Type B pancreatic cell (in vitro differentiated cells): ENCODE data around the gene CYP39A1. TPM values are rescaled to one million over a fixed set of nuclear protein-coding genes. Genes with fewer than 3 reads are reported as not detected.

Experiments
- DNase-seq: peaks from one replicate; pipeline ENCODE4 v3.0.0; 2021; ENCODE audit warnings: mixed read lengths; ENCODE audit not compliant: unreplicated experiment; ENCODE audit errors: extremely low spot score
- H3K27ac Mint-ChIP-seq: 2 replicates; pipeline ENCODE4 v1.8.0; 2021; ENCODE audit warnings: mild to moderate bottlenecking, mixed read lengths
- H3K27me3 Mint-ChIP-seq: 2 replicates; pipeline ENCODE4 v1.8.0; 2021; ENCODE audit warnings: mixed read lengths
- H3K36me3 Mint-ChIP-seq: 2 replicates; pipeline ENCODE4 v1.8.0; 2021; ENCODE audit warnings: mixed read lengths
- H3K4me1 Mint-ChIP-seq: one replicate; pipeline ENCODE4 v1.8.0; 2021; ENCODE audit warnings: mixed read lengths; ENCODE audit not compliant: unreplicated experiment
- H3K4me3 Mint-ChIP-seq: 2 replicates; pipeline ENCODE4 v1.8.0; 2021; ENCODE audit warnings: mild to moderate bottlenecking, mixed read lengths
- H3K9me3 Mint-ChIP-seq: 2 replicates; pipeline ENCODE4 v1.8.0; 2021; ENCODE audit warnings: mixed read lengths
- total RNA-seq: library from RNA; stranded (reverse); gene quantifications from 2 replicates; pipeline ENCODE4 v1.2.1, GENCODE V29; 2021; ENCODE audit warnings: low replicate concordance
- TF ChIP-seq, protein P1 (sequence below): fragments of 200-600 bp; sonication (generic); conservative IDR thresholded peaks from 2 replicates; pipeline ENCODE4 v1.5.0; 2021; ENCODE audit warnings: antibody characterized with exemption, mild to moderate bottlenecking

CYP39A1 gene
- total RNA-seq, 1 donor from 2014 or later: 6.7 TPM

- Mint-ChIP-seq H3K4me3 (no peak overlapping the region), H3K4me1 (peaks cover 7% of the 10 kb centered on the region), H3K9me3 (no peaks in the 10 kb centered on the region), H3K27ac (no peak overlapping the region), H3K27me3 (no peaks in the 10 kb centered on the region), H3K36me3 (peaks cover 14% of the 10 kb centered on the region)
- no peak for DNase-seq
- TF ChIP-seq, protein P1, sequence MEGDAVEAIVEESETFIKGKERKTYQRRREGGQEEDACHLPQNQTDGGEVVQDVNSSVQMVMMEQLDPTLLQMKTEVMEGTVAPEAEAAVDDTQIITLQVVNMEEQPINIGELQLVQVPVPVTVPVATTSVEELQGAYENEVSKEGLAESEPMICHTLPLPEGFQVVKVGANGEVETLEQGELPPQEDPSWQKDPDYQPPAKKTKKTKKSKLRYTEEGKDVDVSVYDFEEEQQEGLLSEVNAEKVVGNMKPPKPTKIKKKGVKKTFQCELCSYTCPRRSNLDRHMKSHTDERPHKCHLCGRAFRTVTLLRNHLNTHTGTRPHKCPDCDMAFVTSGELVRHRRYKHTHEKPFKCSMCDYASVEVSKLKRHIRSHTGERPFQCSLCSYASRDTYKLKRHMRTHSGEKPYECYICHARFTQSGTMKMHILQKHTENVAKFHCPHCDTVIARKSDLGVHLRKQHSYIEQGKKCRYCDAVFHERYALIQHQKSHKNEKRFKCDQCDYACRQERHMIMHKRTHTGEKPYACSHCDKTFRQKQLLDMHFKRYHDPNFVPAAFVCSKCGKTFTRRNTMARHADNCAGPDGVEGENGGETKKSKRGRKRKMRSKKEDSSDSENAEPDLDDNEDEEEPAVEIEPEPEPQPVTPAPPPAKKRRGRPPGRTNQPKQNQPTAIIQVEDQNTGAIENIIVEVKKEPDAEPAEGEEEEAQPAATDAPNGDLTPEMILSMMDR: no peak
Measured at GRCh38 chr6:46637145-46637544, 15.5 kb downstream of the CYP39A1 start.

DNA sequence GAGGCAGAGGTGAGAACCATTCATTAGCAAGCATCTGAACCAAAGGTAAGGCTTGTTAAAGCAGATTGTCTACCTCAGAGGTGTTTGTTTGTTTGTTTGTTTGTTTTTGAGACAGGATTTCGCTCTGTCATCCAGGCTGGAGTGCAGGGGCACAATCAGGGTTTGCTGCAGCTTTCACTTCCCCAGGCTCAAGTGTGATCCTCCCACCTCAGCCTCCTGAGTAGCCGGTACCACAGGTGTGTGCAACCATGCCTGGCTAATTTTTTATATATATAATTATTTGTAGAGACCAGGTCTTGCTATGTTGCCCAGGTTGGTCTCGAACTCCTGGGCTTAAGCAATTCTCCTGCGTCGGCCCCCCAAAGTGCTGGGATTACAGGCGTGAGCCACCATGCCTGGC, 17.2 kb downstream of the CYP39A1 start:
- no peak for DNase-seq
- Mint-ChIP-seq H3K36me3 (peaks cover 14% of the 10 kb centered on the region), H3K4me1 (peaks cover 7% of the 10 kb centered on the region), H3K27me3 (no peaks in the 10 kb centered on the region), H3K4me3 (no peak overlapping the region), H3K27ac (no peak overlapping the region), H3K9me3 (no peaks in the 10 kb centered on the region)
- TF ChIP-seq, protein P1: no peak

- no peak for DNase-seq
- Mint-ChIP-seq H3K9me3 (no peaks in the 10 kb centered on the region), H3K4me1 (no peaks in the 10 kb centered on the region), H3K36me3 (peaks cover 18% of the 10 kb centered on the region), H3K27me3 (no peaks in the 10 kb centered on the region), H3K27ac (no peak overlapping the region), H3K4me3 (no peak overlapping the region)
- TF ChIP-seq, protein P1: no peak
Measured at GRCh38 chr6:46632053-46632452, 20.6 kb downstream of the CYP39A1 start.

- DNase-seq: no peak
- H3K4me3 Mint-ChIP-seq: no peak overlapping the region
- peaks cover 15% of the 10 kb centered on the region for H3K36me3 Mint-ChIP-seq
- no peak overlapping the region for H3K27ac Mint-ChIP-seq
- no peaks in the 10 kb centered on the region for H3K9me3 Mint-ChIP-seq
- H3K4me1 Mint-ChIP-seq: no peaks in the 10 kb centered on the region
- no peaks in the 10 kb centered on the region for H3K27me3 Mint-ChIP-seq
- TF ChIP-seq, protein P1: no peak
Measured at GRCh38 chr6:46629691-46630090, 22.9 kb downstream of the CYP39A1 start.

GRCh38 chr6:46628976-46629375, 23.6 kb downstream of the CYP39A1 start:
- no peak overlapping the region for H3K27ac Mint-ChIP-seq
- H3K4me1 Mint-ChIP-seq: no peaks in the 10 kb centered on the region
- no peaks in the 10 kb centered on the region for H3K27me3 Mint-ChIP-seq
- DNase-seq: no peak
- TF ChIP-seq, protein P1: no peak
- no peak overlapping the region for H3K4me3 Mint-ChIP-seq
- peaks cover 12% of the 10 kb centered on the region for H3K36me3 Mint-ChIP-seq
- no peaks in the 10 kb centered on the region for H3K9me3 Mint-ChIP-seq

DNA sequence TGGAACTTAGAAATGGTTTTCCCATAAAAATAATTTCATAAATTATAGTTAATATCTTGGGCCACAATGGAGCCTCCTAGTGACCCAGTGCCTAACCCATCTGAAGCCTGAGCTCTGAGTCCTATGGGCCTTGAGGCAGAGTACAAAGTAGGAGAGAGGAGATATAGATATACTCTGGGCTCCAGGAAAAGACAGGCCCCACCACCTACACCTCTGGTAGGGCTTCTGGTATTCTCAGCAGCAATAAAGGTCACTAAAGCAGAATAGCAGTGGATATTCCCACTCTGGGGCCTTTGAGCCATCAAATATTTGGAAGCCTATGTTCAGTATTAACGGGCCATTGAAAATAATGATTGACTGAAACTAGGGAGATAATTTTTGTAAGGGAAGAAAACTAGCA, 24.1 kb downstream of the CYP39A1 start:
- H3K9me3 Mint-ChIP-seq: no peaks in the 10 kb centered on the region
- DNase-seq: no peak
- H3K4me1 Mint-ChIP-seq: no peaks in the 10 kb centered on the region
- TF ChIP-seq, protein P1: no peak
- peaks cover 11% of the 10 kb centered on the region for H3K36me3 Mint-ChIP-seq
- no peak overlapping the region for H3K27ac Mint-ChIP-seq
- no peaks in the 10 kb centered on the region for H3K27me3 Mint-ChIP-seq
- H3K4me3 Mint-ChIP-seq: no peak overlapping the region
